Left lobe of liver (tissue), 2 donors: ENCODE results near the gene PGBD5. TPM values are rescaled to one million over a fixed set of nuclear protein-coding genes. Genes with fewer than 3 reads are reported as not detected.

ENCODE experiments used
- ATAC-seq: fragments of 200-7000 bp; cut with Tn5 transposase; one replicate; pipeline ENCODE4 v1.9.1; 2020; ENCODE audit warnings: mild to moderate bottlenecking, moderate library complexity
- DNase-seq: peaks from one replicate; pipeline ENCODE4 v3.0.0-alpha.2; 2020; ENCODE audit warnings: low spot score
- total RNA-seq: library from RNA; stranded (reverse); gene quantifications from one replicate; pipeline ENCODE4 v1.2.1, GENCODE V29; 2021
- donor health status: DM: no; HTN: no; CAD: no; lungs with moderate emphysema.
- donor health status: DM: no; HTN: yes; CAD: no.

Gene PGBD5
- total RNA-seq, 1 donor from 2014 or later = 7.5 TPM

GRCh38 chr1:230328342-230329015, 97.7 kb downstream of the PGBD5 start:
- no peak for DNase-seq
- no peak for ATAC-seq

- peak; percentile 3 for ATAC-seq
- DNase-seq = no peak
These were observed 98.2 kb downstream of the PGBD5 start for GRCh38 chr1:230327892-230328284.

GRCh38 chr1:230326971-230327891, 98.9 kb downstream of the PGBD5 start:
- ATAC-seq (peak; percentile 86), DNase-seq (peak; percentile 77)

GRCh38 chr1:230323686-230324085, 102.4 kb downstream of the PGBD5 start:
- ATAC-seq (no peak), DNase-seq (no peak)

GRCh38 chr1:230322967-230323547, 103.1 kb downstream of the PGBD5 start:
- DNase-seq (no peak), ATAC-seq (no peak)

DNA sequence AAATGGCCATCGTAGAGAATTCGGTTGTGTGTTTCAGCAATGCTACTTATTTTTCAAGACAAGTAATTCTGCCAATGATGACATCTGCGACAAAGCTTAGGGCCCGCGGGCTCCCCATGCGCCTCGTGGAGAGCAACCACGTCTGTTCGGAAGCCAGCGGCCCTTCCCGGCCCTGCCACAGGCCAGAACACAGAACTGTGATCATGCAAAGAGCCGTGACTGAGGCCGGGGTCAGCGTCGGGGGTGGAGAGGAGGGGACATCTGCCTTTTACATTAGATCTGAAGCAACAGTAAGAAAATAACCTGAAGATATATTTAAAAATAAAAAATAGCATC, 103.7 kb downstream of the PGBD5 start:
- DNase-seq (no peak), ATAC-seq (no peak)

DNA sequence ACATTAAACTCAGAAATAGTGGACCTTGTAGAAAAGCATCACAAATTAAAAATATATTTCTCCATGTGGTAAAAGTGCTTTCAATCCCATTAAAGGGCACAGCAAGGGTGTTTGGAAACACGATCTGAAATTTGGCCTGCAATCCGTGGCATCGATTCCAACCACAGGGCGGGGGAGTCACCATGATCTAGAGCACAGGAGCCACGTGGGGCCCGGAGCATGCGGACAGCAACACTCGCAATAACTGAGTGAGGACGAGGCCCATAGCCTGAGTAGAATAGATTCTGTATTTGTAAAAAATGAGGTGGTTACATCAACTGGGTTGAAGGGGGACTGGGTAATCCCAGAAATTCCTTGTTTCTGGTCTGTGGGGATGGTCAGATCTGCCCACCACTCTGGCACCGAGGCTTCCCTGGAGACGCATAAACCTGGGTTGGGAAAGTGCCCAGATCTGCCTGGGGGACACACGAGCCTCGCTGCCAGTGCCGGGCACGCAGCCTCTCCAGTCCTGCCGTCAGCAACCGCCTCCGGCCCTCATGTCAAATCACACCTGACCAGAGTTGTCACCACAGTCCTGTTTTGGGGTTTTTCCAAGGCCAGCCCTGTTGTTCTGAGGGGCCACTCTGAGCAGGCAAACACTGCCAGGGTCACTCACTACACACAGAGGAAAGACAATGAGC, 104.3 kb downstream of the PGBD5 start:
- DNase-seq = peak; percentile 76
- ATAC-seq = peak; percentile 65

GRCh38 chr1:230321341-230321740, 104.8 kb downstream of the PGBD5 start:
- ATAC-seq (no peak), DNase-seq (no peak)

DNA sequence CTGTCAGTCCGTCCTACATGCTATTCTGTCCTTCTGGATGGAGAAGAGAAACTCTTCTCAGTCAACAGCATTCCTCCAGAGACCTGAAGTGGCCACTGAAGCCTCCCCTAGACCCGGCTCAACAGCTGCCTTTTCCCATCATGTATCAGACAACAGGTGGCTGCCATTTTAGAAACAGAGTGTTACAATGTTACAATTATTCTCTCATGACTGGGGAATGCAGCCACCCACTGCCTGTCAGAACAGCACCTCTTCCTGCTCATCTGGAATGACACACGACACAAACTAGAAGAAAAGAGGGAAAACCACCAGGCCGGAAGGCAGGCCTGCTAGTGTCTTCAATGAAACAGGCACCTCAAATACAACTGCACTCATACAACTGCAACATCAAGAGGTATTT, 105.3 kb downstream of the PGBD5 start:
- DNase-seq = no peak
- ATAC-seq = no peak

DNA sequence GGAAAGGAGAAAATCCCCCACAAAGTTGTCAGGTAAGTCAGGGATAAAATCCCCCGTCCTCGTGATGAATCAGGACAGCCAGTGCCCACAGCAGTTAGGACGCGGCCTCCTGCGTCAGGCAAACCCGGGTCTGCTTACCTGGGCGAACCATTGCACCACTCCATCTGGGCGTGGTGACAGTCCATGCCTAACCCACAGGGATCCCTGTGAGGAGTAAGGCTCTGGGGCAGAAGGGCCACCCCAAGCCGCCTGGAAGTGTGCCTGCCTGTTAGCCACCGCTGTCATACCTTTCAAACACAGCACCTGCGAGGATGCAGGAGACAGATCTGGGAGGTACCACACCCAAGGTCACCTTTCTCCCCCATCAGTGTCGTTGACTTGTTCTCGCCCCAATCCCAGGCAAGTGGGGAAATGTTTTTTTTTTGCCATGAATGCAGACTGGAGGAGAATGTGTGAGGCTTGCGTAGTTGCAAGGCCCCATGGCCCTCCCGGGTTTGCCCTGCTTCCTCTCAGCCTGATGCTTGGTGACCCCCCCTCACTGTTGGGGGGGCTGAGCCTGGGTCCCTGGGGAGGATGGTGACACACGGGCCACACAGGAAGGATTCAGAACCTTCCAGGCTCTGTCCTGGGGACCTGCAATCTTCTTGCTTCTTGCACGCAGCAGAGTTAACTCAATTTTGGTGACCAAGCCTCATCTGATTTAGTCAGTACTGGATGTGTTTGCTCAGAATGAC, 107.0 kb downstream of the PGBD5 start:
- DNase-seq = no peak
- ATAC-seq = no peak

DNA sequence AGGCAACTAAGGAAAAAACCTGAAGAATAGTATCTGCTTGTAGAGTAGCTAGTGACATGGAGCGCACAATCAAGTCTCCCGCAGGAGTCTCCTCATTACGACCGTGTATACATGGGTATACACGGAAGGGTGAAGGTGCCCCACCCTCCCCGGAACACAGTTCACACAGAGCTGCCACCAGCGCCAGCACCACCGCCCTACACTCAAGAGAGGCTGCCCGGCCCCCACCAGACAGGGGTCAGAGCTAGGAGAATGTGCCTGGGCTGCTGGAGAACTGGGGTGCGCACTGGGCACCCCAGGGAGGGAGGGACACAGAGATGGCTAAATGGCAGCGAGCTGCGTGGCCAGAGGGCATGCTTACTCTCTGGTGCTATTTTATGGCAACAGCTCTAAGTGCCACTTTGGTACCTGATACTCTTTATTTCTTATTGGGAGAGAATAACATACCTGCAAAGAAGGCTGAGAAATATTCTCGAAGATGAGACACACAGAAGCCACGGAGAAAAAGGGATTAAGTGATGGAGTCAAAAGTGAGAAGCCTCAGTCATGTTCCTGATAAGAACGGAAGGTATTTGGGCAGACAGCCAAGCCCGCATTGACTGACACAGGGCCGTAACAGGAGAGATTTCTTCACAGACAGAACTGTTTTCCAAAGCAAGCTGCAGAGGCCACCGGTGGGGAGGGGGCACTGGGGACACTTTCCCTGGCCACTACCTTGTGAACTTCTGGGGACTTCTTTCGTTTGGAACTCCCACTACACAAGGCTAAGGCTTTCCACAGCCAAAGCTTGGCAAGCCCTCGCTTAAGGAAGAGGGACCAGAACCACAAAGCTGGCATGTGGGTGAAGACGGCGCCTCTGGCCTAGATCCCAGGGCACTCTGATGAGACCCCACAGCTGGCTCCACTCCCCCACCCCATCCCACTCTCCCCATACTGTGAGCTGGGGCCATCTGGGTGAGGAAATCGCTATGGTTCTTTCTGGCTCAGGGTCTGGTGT, 108.0 kb downstream of the PGBD5 start:
- DNase-seq = peak; percentile 86
- peak; percentile 78 for ATAC-seq

GRCh38 chr1:230316864-230317745, 109.0 kb downstream of the PGBD5 start:
- DNase-seq = no peak
- no peak for ATAC-seq

- ATAC-seq (no peak), DNase-seq (no peak)
These were observed 111.0 kb downstream of the PGBD5 start for GRCh38 chr1:230315099-230315498.

- ATAC-seq (no peak), DNase-seq (no peak)
These were observed 112.0 kb downstream of the PGBD5 start for GRCh38 chr1:230314142-230314470.

- ATAC-seq = no peak
- no peak for DNase-seq
These were observed 112.5 kb downstream of the PGBD5 start for GRCh38 chr1:230313453-230314141.

- no peak for ATAC-seq
- no peak for DNase-seq
These were observed 113.5 kb downstream of the PGBD5 start for GRCh38 chr1:230312676-230313075.

GRCh38 chr1:230310381-230311163, 115.6 kb downstream of the PGBD5 start:
- ATAC-seq = peak; percentile 98
- peak; percentile 74 for DNase-seq
